Esophagus squamous epithelium (tissue), 5 donors: ENCODE measurements around the gene INKA2. TPM values are rescaled to one million over a fixed set of nuclear protein-coding genes. Genes with fewer than 3 reads are reported as not detected.
A peak's percentile ranks its signal among the peaks of the same experiment; 100 is the strongest.

ENCODE experiments used
- DNase-seq: peaks from one replicate; lab custom pipeline; 2025; lab: John Stamatoyannopoulos, UW
- H3K27ac ChIP-seq, 4 donors: fragments of 200-600 bp; sonication (generic); one replicate each; pipeline ENCODE4 v1.5.1; 2016 to 2019; ENCODE audit warnings: mild to moderate bottlenecking in 1 of 4
- H3K27me3 ChIP-seq, 4 donors: fragments of 200-600 bp; sonication (generic); 1 replicate in 3 of 4; 2 replicates in 1 of 4; pipeline versions ENCODE4 v1.5.1 to v1.6.0; 2017 to 2021; ENCODE audit warnings: antibody characterized with exemption in 1 of 4
- H3K36me3 ChIP-seq, 3 donors: fragments of 200-600 bp; sonication (generic); one replicate each; pipeline ENCODE4 v1.5.1; 2016 to 2019
- H3K4me1 ChIP-seq, 3 donors: fragments of 200-600 bp; sonication (generic); one replicate each; pipeline ENCODE4 v1.5.1; 2017 to 2019
- H3K4me3 ChIP-seq, 4 donors: fragments of 200-600 bp; sonication (generic); 1 replicate in 3 of 4; 2 replicates in 1 of 4; pipeline ENCODE4 v1.5.1; 2016 to 2019; ENCODE audit warnings: mild to moderate bottlenecking in 2 of 4, moderate library complexity in 1 of 4
- H3K9me3 ChIP-seq, 3 donors: fragments of 200-600 bp; sonication (generic); one replicate each; pipeline ENCODE4 v1.5.1; 2016 to 2019
- POLR2A ChIP-seq, 4 donors: fragments of 450-650 bp; IDR thresholded peaks; one replicate each; pipeline ENCODE4 v1.6.1; 2017; ENCODE audit warnings: antibody characterized with exemption in 4 of 4, mild to moderate bottlenecking in 4 of 4, moderate library complexity in 3 of 4
- WGBS, 2 donors: methylation state at CpG; one replicate each; pipeline ENCODE4 v1.1.5; 2018; 5-methylcytosine and 5-hydroxymethylcytosine counted together
- intact Hi-C: fragments of 100-400 bp; cut with DNase I; formaldehyde crosslinking; loops from one replicate; pipeline ENCODE4 v1.15.0; 2022
- total RNA-seq, 4 donors: library from RNA; depleted of rRNA; stranded (reverse); fragments of >200 nt; gene quantifications; one replicate each; pipeline ENCODE4 v1.1.0, GENCODE V29; 2016
- TF ChIP-seq, protein P1 (sequence below), 6 experiments: fragments of 450-650 bp in 4 of 6; fragments of 200-600 bp in 2 of 6; sonication (generic) in 2 of 6; IDR thresholded peaks; one replicate each; pipeline ENCODE4 v1.5.1; 2016 to 2019; ENCODE audit warnings: antibody characterized with exemption in 6 of 6, mild to moderate bottlenecking in 4 of 6, moderate library complexity in 4 of 6
- donor health status: DM: yes; HTN: yes; CAD: no.

The INKA2 gene
- total RNA-seq, 4 donors from 2014 or later: 2.1 to 4.6 (median 3.9) TPM

DNA sequence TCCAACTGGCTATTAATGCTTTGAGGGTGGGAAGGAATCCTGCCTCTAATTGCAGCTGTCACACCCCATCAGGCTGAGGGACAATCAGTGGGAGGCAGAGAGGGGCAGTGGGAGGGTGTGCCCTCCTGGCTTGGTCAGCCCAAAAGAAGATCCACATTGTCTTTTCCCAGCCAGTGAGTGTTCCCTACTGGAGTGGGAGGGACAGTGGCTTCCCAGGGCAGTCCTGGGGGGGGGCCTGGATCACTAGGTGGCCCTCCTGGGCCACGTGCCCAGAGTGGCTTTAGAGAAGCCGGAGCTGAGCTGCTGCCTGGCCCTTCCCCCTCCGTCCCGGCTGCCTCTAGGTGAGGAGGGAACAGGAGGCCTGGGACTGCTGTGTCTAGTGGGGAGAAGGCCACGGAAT, 14.0 kb downstream of the INKA2 start:
- TF ChIP-seq POLR2A (IDR thresholded peaks at IDR 0.05): no peak
- TF ChIP-seq, protein P1, sequence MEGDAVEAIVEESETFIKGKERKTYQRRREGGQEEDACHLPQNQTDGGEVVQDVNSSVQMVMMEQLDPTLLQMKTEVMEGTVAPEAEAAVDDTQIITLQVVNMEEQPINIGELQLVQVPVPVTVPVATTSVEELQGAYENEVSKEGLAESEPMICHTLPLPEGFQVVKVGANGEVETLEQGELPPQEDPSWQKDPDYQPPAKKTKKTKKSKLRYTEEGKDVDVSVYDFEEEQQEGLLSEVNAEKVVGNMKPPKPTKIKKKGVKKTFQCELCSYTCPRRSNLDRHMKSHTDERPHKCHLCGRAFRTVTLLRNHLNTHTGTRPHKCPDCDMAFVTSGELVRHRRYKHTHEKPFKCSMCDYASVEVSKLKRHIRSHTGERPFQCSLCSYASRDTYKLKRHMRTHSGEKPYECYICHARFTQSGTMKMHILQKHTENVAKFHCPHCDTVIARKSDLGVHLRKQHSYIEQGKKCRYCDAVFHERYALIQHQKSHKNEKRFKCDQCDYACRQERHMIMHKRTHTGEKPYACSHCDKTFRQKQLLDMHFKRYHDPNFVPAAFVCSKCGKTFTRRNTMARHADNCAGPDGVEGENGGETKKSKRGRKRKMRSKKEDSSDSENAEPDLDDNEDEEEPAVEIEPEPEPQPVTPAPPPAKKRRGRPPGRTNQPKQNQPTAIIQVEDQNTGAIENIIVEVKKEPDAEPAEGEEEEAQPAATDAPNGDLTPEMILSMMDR (IDR thresholded peaks at IDR 0.05): no peak
- Histone ChIP-seq H3K27ac (peak overlapping the region in 2 of 4 donors; percentile 21 to 56), H3K36me3 (peaks cover 0 to 16% (median 6%) of the 10 kb centered on the region in 3 donors), H3K9me3 (no peaks in the 10 kb centered on the region), H3K4me1 (peaks cover 15 to 74% (median 27%) of the 10 kb centered on the region in 3 donors), H3K27me3 (no peaks in the 10 kb centered on the region), H3K4me3 (no peak overlapping the region)
- DNase-seq: no peak
- 67% methylated on average over 1 of the region's 5 CpGs; no CpG with 5 or more reads in 1 of the 2 donors for WGBS, 2 donors
- intact Hi-C loops: no loop called here

DNA sequence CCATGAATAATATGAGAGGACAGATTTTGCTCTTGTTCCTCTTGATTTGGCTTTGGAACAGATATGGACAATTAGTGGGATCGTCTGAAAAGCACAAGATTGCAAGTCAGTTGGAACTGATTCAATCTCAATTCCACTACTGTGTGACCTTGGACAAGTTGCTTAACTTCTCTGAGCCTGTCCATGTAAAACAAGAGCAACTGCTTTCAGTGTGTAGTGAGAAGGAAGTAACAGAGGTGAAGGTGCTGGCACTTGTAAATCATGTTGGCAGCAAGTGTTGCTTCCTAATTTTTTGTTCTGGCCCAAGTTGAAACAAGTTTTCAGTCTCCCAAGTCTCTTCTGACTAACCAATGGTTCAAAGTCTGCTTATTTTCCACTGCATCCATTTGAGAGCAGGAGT, 15.3 kb downstream of the INKA2 start:
- H3K4me1 ChIP-seq: peaks cover 18 to 72% (median 32%) of the 10 kb centered on the region in 3 donors
- 20 to 35% methylated on average over 1 of the region's 1 CpG for WGBS, 2 donors
- intact Hi-C loops: no loop called here

DNA sequence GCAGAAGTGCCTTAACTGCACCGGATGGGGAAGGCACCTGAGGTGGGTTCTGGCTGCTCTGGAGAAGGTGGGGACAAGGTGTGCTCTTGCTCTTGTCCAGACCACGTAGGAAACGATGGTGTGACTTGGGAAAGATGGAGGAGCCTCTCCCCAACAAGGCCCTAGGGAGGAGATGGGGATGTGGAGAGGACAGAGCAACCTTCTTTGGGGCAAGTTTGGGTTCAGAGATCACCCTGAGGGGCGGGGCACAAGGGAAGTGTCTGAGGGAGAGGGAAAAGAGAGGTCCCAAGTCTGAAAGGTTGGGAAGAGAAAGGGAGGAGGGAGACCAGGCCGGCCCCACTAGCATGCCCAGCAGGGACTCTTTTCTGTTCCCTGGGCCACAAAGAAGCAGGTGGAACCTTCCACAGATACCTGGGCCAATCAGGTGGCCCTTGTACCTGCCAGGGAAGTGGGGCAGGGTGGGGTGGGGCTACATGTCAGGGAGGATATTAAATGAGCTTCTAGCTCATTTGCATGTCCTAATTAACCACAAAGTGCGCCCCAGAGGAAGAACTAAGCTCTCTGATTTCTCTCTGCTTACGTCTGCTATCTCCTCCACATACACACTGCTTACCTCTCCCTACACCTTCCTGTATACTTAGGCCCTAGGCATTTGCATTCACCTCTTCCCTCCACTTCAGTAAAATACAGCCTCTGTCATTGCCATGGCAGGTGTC, 15.9 kb downstream of the INKA2 start:
- no peaks in the 10 kb centered on the region for H3K9me3 ChIP-seq
- 69 to 71% methylated on average over 7 of the region's 7 CpGs for WGBS, 2 donors
- H3K36me3 ChIP-seq: peaks cover 0 to 16% (median 6%) of the 10 kb centered on the region in 3 donors
- H3K4me1 ChIP-seq: peaks cover 18 to 71% (median 32%) of the 10 kb centered on the region in 3 donors
- H3K27ac ChIP-seq: peak overlapping the region; percentile 3 to 17 (median 7)
- no peak overlapping the region for H3K4me3 ChIP-seq
- TF ChIP-seq, protein P1 (IDR thresholded peaks at IDR 0.05): no peak
- TF ChIP-seq POLR2A (IDR thresholded peaks at IDR 0.05): no peak
- H3K27me3 ChIP-seq: no peaks in the 10 kb centered on the region
- intact Hi-C loops: no loop called here
- DNase-seq: no peak

More for the DNA sequence above, 15.3 kb downstream of the INKA2 start:
- Histone ChIP-seq H3K27me3 (no peaks in the 10 kb centered on the region), H3K9me3 (no peaks in the 10 kb centered on the region), H3K4me3 (no peak overlapping the region), H3K27ac (peak overlapping the region; percentile 3 to 56 (median 7)), H3K36me3 (peaks cover 0 to 16% (median 6%) of the 10 kb centered on the region in 3 donors)
- TF ChIP-seq POLR2A (IDR thresholded peaks at IDR 0.05): no peak
- TF ChIP-seq, protein P1 (IDR thresholded peaks at IDR 0.05): no peak
- no peak for DNase-seq

DNA sequence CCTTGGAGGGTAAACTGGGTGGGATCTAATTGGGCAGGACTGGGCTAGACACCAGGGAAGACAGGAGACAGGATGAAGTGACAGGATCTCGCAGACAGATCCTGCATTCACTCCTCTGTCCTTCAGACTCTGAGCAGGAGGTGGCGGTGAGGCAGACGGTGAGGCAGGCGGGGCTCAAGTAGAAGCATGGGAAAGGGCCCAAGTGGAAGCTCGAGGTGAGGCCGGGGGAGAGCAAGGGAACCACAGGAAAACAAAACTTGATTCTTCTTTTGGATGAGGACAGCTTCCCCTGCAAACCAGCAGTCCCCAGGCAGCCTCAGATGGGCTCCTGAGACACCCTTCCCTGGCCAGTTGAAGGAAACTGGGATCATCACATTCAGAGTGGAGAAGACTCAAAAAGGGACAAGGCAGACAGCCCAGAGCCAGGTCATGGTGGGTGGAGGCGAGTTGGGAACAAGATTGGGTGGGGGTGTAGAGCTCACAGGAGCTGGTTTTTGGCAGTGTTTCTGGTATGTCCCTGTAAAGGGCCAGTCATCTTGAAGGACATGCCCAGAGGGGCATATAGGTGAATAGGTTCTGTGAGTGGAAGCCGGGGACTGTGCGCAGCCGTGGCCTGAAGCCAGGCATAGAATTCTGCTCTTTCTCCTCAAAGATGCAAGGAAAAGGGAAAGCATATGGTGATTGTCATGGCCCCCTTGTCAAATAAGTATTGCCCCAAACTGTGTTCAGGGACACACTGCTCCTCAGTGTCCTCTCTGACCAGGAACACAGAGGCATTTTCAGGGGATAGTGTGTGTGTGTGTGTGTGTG, 18.0 kb downstream of the INKA2 start:
- Histone ChIP-seq H3K4me3 (no peak overlapping the region), H3K27ac (peak overlapping the region; percentile 18 to 57 (median 36)), H3K27me3 (no peaks in the 10 kb centered on the region), H3K36me3 (peaks cover 0 to 8% (median 0%) of the 10 kb centered on the region in 3 donors), H3K9me3 (no peaks in the 10 kb centered on the region), H3K4me1 (peaks cover 18 to 71% (median 32%) of the 10 kb centered on the region in 3 donors)
- TF ChIP-seq, protein P1 (IDR thresholded peaks at IDR 0.05): peak in 1 of 6 experiments; percentile 4
- TF ChIP-seq POLR2A (IDR thresholded peaks at IDR 0.05): no peak
- 41 to 42% methylated on average over 10 of the region's 10 CpGs for WGBS, 2 donors
- intact Hi-C loops: no loop called here
- no peak for DNase-seq
